Measurements from ENCODE around the gene HDAC11. TPM values are rescaled to one million over a fixed set of nuclear protein-coding genes. Genes with fewer than 3 reads are reported as not detected.
"Not testable (repeated sequence)": the region's sequence is repeated elsewhere in the genome, so short reads cannot be mapped to it uniquely, and the experiment has no call there.

HDAC11 gene
- total RNA-seq, 1 experiment from 2014 or later: 12.0 TPM

GRCh38 chr3:13521309-13521708, 41.2 kb downstream of the HDAC11 start:
- ChIA-PET POLR2A (no interaction called here), CTCF (no interaction called here)
- peaks cover 20% of the 10 kb centered on the region for H3K9me3 Mint-ChIP-seq
- ATAC-seq: no peak
- H3K4me1 Mint-ChIP-seq: peaks cover 13% of the 10 kb centered on the region
- DNase-seq (ENCODE audit: low spot score): no peak
- TF ChIP-seq JAZF1 (CRISPR knock-in tag; IDR thresholded peaks at IDR 0.05): no peak
- TF ChIP-seq, protein P1, sequence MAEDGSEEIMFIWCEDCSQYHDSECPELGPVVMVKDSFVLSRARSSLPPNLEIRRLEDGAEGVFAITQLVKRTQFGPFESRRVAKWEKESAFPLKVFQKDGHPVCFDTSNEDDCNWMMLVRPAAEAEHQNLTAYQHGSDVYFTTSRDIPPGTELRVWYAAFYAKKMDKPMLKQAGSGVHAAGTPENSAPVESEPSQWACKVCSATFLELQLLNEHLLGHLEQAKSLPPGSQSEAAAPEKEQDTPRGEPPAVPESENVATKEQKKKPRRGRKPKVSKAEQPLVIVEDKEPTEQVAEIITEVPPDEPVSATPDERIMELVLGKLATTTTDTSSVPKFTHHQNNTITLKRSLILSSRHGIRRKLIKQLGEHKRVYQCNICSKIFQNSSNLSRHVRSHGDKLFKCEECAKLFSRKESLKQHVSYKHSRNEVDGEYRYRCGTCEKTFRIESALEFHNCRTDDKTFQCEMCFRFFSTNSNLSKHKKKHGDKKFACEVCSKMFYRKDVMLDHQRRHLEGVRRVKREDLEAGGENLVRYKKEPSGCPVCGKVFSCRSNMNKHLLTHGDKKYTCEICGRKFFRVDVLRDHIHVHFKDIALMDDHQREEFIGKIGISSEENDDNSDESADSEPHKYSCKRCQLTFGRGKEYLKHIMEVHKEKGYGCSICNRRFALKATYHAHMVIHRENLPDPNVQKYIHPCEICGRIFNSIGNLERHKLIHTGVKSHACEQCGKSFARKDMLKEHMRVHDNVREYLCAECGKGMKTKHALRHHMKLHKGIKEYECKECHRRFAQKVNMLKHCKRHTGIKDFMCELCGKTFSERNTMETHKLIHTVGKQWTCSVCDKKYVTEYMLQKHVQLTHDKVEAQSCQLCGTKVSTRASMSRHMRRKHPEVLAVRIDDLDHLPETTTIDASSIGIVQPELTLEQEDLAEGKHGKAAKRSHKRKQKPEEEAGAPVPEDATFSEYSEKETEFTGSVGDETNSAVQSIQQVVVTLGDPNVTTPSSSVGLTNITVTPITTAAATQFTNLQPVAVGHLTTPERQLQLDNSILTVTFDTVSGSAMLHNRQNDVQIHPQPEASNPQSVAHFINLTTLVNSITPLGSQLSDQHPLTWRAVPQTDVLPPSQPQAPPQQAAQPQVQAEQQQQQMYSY (CRISPR knock-in tag; IDR thresholded peaks at IDR 0.05): no peak
- no peak for TF ChIP-seq SMAD4 (CRISPR knock-in tag; IDR thresholded peaks at IDR 0.05)
- no peak for TF ChIP-seq FOXP1 (CRISPR knock-in tag; IDR thresholded peaks at IDR 0.05; ENCODE audit: borderline replicate concordance)
- TF ChIP-seq, protein P2, sequence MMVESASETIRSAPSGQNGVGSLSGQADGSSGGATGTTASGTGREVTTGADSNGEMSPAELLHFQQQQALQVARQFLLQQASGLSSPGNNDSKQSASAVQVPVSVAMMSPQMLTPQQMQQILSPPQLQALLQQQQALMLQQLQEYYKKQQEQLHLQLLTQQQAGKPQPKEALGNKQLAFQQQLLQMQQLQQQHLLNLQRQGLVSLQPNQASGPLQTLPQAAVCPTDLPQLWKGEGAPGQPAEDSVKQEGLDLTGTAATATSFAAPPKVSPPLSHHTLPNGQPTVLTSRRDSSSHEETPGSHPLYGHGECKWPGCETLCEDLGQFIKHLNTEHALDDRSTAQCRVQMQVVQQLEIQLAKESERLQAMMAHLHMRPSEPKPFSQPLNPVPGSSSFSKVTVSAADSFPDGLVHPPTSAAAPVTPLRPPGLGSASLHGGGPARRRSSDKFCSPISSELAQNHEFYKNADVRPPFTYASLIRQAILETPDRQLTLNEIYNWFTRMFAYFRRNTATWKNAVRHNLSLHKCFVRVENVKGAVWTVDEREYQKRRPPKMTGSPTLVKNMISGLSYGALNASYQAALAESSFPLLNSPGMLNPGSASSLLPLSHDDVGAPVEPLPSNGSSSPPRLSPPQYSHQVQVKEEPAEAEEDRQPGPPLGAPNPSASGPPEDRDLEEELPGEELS (CRISPR knock-in tag; IDR thresholded peaks at IDR 0.05): no peak
- no peak for TF ChIP-seq USF2 (CRISPR knock-in tag; IDR thresholded peaks at IDR 0.05)
- TF ChIP-seq ATF6 (CRISPR knock-in tag; IDR thresholded peaks at IDR 0.05): no peak
- TF ChIP-seq ZNF219 (CRISPR knock-in tag; IDR thresholded peaks at IDR 0.05; ENCODE audit: borderline replicate concordance): no peak
- no peak for TF ChIP-seq ZNF671 (CRISPR knock-in tag; IDR thresholded peaks at IDR 0.05)
- no peak overlapping the region for H3K27ac Mint-ChIP-seq
- H3K4me3 Mint-ChIP-seq: no peak overlapping the region
- H3K36me3 Mint-ChIP-seq: peaks cover 8% of the 10 kb centered on the region
- H3K27me3 Mint-ChIP-seq (ENCODE audit: low read depth): no peaks in the 10 kb centered on the region; the same call in none of the 2 replicates

DNA sequence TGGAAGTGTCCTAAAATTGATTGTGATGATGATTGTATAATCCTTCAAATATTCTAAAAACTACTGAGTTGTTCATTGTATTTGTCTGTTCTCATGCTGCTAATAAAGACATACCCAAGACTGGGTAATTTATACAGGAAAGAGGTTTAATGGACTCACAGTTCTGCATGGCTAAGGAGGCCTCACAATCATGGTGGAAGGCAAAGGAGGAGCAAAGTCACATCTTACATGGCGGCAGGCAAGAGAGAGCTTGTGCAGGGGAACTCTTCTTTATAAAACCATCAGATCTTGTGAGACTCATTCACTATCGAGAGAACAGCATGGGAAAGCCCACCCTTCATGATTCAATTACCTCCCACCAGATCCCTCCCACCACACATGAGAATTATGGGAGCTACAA, 41.6 kb downstream of the HDAC11 start:
- Mint-ChIP-seq H3K4me1 (peaks cover 18% of the 10 kb centered on the region), H3K9me3 (peaks cover 20% of the 10 kb centered on the region)
- H3K36me3 Mint-ChIP-seq; H3K27ac Mint-ChIP-seq; DNase-seq (ENCODE audit: low spot score); H3K4me3 Mint-ChIP-seq; POLR2A ChIA-PET; H3K27me3 Mint-ChIP-seq (ENCODE audit: low read depth); ATAC-seq: not testable (repeated sequence)
- CTCF ChIA-PET: interaction anchor here (0.6 kb wide), 1 partner anchor 42 kb away, joined by 4 read pairs; the partner anchor contains the start of gene HDAC11

GRCh38 chr3:13522236-13522635, 42.1 kb downstream of the HDAC11 start:
- H3K36me3 Mint-ChIP-seq: peaks cover 8% of the 10 kb centered on the region
- no peaks in the 10 kb centered on the region; the same call in none of the 2 replicates for H3K27me3 Mint-ChIP-seq (ENCODE audit: low read depth)
- POLR2A ChIA-PET: no interaction called here
- DNase-seq (ENCODE audit: low spot score): no peak
- no peak overlapping the region for H3K27ac Mint-ChIP-seq
- peaks cover 20% of the 10 kb centered on the region for H3K9me3 Mint-ChIP-seq
- H3K4me3 Mint-ChIP-seq: no peak overlapping the region
- peaks cover 18% of the 10 kb centered on the region for H3K4me1 Mint-ChIP-seq
- ATAC-seq: no peak
- CTCF ChIA-PET: interaction anchor here (0.6 kb wide), 1 partner anchor 42 kb away, joined by 4 read pairs; the partner anchor contains the start of gene HDAC11
- no peak for TF ChIP-seq IRF1 (CRISPR knock-in tag; IDR thresholded peaks at IDR 0.05)
- TF ChIP-seq, protein P3, sequence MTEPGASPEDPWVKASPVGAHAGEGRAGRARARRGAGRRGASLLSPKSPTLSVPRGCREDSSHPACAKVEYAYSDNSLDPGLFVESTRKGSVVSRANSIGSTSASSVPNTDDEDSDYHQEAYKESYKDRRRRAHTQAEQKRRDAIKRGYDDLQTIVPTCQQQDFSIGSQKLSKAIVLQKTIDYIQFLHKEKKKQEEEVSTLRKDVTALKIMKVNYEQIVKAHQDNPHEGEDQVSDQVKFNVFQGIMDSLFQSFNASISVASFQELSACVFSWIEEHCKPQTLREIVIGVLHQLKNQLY (CRISPR knock-in tag; IDR thresholded peaks at IDR 0.05): no peak
- no peak for TF ChIP-seq FOXK1 (CRISPR knock-in tag; IDR thresholded peaks at IDR 0.05)
- no peak for TF ChIP-seq ATF6 (CRISPR knock-in tag; IDR thresholded peaks at IDR 0.05)
- no peak for TF ChIP-seq FOXP1 (CRISPR knock-in tag; IDR thresholded peaks at IDR 0.05; ENCODE audit: borderline replicate concordance)
- TF ChIP-seq IRF2 (CRISPR knock-in tag; IDR thresholded peaks at IDR 0.05; ENCODE audit: borderline replicate concordance, low read depth): no peak
- TF ChIP-seq ZNF138 (CRISPR knock-in tag; conservative IDR thresholded peaks at IDR 0.05): no peak
- TF ChIP-seq USF2 (CRISPR knock-in tag; IDR thresholded peaks at IDR 0.05): no peak
- no peak for TF ChIP-seq ZNF396 (CRISPR knock-in tag; IDR thresholded peaks at IDR 0.05; ENCODE audit: borderline replicate concordance)
